ENCODE measurements around the gene SUMO2. TPM values are rescaled to one million over a fixed set of nuclear protein-coding genes. Genes with fewer than 3 reads are reported as not detected.
"Not testable (repeated sequence)": the region's sequence is repeated elsewhere in the genome, so short reads cannot be mapped to it uniquely, and the experiment has no call there.

The SUMO2 gene
- total and polyA plus RNA-seq, 9 donors = 75.7 to 504 (median 395) TPM

GRCh38 chr17:75160211-75160610 is 22.5 kb downstream of the SUMO2 start:
- Histone ChIP-seq H3K27me3 (no peaks in the 10 kb centered on the region), H3K36me3 (no peaks in the 10 kb centered on the region), H3K4me1 (ENCODE audit: insufficient read depth) (no peaks in the 10 kb centered on the region), H3K9me3 (no peaks in the 10 kb centered on the region), H3K4me3 (no peak overlapping the region), H3K27ac (no peak overlapping the region)
- intact Hi-C loops (cut with DNase I) = no loop called here
- no peak for DNase-seq
- 90 to 93% (median 90%) methylated on average over 5 of the region's 5 CpGs for WGBS, 3 donors
- TF ChIP-seq POLR2A (IDR thresholded peaks at IDR 0.05) (no peak), EP300 (IDR thresholded peaks at IDR 0.05) (no peak)

- 81 to 90% (median 89%) methylated on average over 4 of the region's 4 CpGs for WGBS, 3 donors
- Histone ChIP-seq H3K36me3 (no peaks in the 10 kb centered on the region), H3K4me1 (ENCODE audit: insufficient read depth) (peaks cover 1% of the 10 kb centered on the region), H3K27me3 (no peaks in the 10 kb centered on the region), H3K27ac (no peak overlapping the region), H3K4me3 (no peak overlapping the region), H3K9me3 (no peaks in the 10 kb centered on the region)
- TF ChIP-seq EP300 (IDR thresholded peaks at IDR 0.05) = no peak
- TF ChIP-seq, protein P1, sequence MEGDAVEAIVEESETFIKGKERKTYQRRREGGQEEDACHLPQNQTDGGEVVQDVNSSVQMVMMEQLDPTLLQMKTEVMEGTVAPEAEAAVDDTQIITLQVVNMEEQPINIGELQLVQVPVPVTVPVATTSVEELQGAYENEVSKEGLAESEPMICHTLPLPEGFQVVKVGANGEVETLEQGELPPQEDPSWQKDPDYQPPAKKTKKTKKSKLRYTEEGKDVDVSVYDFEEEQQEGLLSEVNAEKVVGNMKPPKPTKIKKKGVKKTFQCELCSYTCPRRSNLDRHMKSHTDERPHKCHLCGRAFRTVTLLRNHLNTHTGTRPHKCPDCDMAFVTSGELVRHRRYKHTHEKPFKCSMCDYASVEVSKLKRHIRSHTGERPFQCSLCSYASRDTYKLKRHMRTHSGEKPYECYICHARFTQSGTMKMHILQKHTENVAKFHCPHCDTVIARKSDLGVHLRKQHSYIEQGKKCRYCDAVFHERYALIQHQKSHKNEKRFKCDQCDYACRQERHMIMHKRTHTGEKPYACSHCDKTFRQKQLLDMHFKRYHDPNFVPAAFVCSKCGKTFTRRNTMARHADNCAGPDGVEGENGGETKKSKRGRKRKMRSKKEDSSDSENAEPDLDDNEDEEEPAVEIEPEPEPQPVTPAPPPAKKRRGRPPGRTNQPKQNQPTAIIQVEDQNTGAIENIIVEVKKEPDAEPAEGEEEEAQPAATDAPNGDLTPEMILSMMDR (IDR thresholded peaks at IDR 0.05) = no peak
- no peak for TF ChIP-seq POLR2A (IDR thresholded peaks at IDR 0.05)
- DNase-seq = no peak
- intact Hi-C loops (cut with DNase I) = loop anchor here in 1 of 4 donors (5.0 kb wide), 1 partner anchor 1393 kb away; no protein-coding TSS in a partner anchor
Observed at GRCh38 chr17:75159196-75160031, 23.3 kb downstream of the SUMO2 start.

GRCh38 chr17:75158480-75158879 is 24.3 kb downstream of the SUMO2 start:
- H3K9me3 ChIP-seq; H3K36me3 ChIP-seq; H3K4me3 ChIP-seq; H3K27me3 ChIP-seq; H3K27ac ChIP-seq; H3K4me1 ChIP-seq (ENCODE audit: insufficient read depth); DNase-seq: not testable (repeated sequence)
- 80 to 83% (median 80%) methylated on average over 8 of the region's 8 CpGs for WGBS, 3 donors
- intact Hi-C loops (cut with DNase I) = loop anchor here in 1 of 4 donors (5.0 kb wide), 1 partner anchor 1394 kb away; no protein-coding TSS in a partner anchor

DNA sequence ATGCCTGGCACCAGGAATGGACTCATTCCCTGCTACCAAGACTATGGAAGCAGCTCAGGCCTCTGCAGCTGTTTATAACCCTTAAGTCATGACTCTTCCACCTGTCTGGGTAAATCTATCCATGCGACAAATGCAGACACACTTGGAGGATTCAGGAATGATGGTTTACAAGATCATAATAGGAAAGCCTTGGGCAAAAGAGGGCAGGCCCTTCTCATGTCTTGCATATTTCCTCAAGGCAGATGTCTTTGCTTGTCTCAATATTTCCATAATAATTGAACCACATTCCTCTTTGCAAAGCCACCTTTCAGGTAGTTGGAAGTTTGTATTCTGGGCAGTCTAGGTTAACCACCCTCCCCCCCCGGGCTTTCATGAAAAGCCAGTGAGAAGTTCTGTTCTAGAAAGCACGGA is 27.6 kb downstream of the SUMO2 start:
- intact Hi-C loops (cut with DNase I) = loop anchor here in 1 of 4 donors (5.0 kb wide), 1 partner anchor 1397 kb away; no protein-coding TSS in a partner anchor
- Histone ChIP-seq H3K4me1 (ENCODE audit: insufficient read depth) (peaks cover 1% of the 10 kb centered on the region), H3K9me3 (no peaks in the 10 kb centered on the region), H3K27ac (no peak overlapping the region), H3K4me3 (no peak overlapping the region), H3K27me3 (no peaks in the 10 kb centered on the region), H3K36me3 (no peaks in the 10 kb centered on the region)
- 83 to 97% (median 86%) methylated on average over 3 of the region's 3 CpGs for WGBS, 3 donors
- DNase-seq = peak in 1 of 5 donors; percentile 8
- TF ChIP-seq EP300 (IDR thresholded peaks at IDR 0.05) = no peak
- TF ChIP-seq, protein P1 (IDR thresholded peaks at IDR 0.05) = no peak
- no peak for TF ChIP-seq POLR2A (IDR thresholded peaks at IDR 0.05)

- 1 to 2% (median 2%) methylated on average over 53 to 67 of the region's 67 CpGs for WGBS, 3 donors
- peak within 1 kb of the TSS; percentile 92 for H3K4me3 ChIP-seq
- peak within 1 kb of the TSS in 1 of 2 donors; percentile 16 for H3K27ac ChIP-seq
- no peaks in the 10 kb centered on the region for H3K36me3 ChIP-seq
- DNase-seq = peak; percentile 96 to 99 (median 98)
- peaks cover 1% of the 10 kb centered on the region for H3K4me1 ChIP-seq (ENCODE audit: insufficient read depth)
- TF ChIP-seq EP300 (IDR thresholded peaks at IDR 0.05) = no peak
- TF ChIP-seq, protein P1 (IDR thresholded peaks at IDR 0.05) = peak in 1 of 3 donors; percentile 44
- TF ChIP-seq POLR2A (IDR thresholded peaks at IDR 0.05) = peak; percentile 99
- H3K9me3 ChIP-seq = no peaks in the 10 kb centered on the region
- no peaks in the 10 kb centered on the region for H3K27me3 ChIP-seq
- intact Hi-C loops (cut with DNase I) = loop anchor here in 1 of 4 donors (5.0 kb wide), 1 partner anchor 1398 kb away; no protein-coding TSS in a partner anchor
Observed at GRCh38 chr17:75154195-75155106, 28.3 kb downstream of the SUMO2 start, which contains the start of gene JPT1. TSS of gene JPT1 (minus strand) at chr17:75154512. CDS start at chr17:75154397, 115 bp downstream.

Measured in ovary (tissue), 9 donors.